Measurements from ENCODE around the gene HSD17B10. TPM values are rescaled to one million over a fixed set of nuclear protein-coding genes. Genes with fewer than 3 reads are reported as not detected.

Gene HSD17B10
- total and polyA plus RNA-seq, 2 donors = 51.7 to 92.6 TPM

DNA sequence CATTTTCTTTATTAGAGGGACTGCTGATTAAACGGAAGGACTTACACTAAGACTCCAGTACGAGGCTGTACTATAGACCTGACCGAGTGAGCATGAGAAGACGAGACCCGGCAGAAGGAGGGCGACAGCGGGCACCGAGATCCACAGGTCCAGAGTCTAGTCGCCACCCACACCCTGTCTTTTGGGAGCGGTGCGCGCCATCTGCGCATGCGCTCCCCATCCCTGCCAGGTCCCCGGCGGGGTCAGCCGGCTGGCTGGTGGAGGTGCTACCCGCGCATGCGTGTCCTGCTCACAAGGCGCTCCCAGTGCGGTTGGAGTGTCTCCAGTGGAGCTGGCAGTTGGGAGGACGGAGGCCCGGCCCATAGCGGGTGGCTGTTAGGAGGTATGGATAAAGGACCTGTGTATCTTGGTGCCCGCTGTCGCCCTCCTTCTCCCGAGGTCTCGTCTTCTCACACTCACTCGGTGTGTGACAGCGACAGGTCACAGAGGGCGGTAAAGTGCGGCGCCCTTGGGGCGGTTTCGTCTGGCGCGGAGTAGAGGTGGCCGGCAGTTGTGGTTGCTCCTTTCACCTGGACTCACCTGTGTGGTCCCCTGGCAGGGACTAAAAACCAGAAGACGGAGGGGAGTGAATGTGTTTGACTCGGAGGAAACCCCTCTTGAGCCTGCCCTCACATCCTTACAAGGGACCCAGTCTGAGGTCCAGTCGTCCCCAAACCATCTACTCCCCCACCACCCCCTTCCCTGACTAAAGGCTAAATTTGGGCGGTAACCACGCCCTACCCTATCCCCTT lies 7.6 kb upstream of the HSD17B10 start:
- DNase-seq (ENCODE audit: low read depth in 6 of 9, low spot score in 9 of 9) = peak in 5 of 9 donors; percentile 31 to 62 (median 47)
- Histone ChIP-seq H3K36me3 (ENCODE audit: control insufficient read depth in 2 of 2, insufficient read depth in 2 of 2, low read length in 1 of 2) (no peaks in the 10 kb centered on the region), H3K27ac (ENCODE audit: low read depth in 1 of 2, low read length in 1 of 2) (no peak overlapping the region), H3K4me1 (ENCODE audit: control insufficient read depth in 2 of 2, insufficient read depth in 2 of 2, low read length in 2 of 2) (peaks cover 3 to 15% of the 10 kb centered on the region in 2 donors), H3K9me3 (ENCODE audit: control insufficient read depth in 2 of 2, insufficient read depth in 1 of 2, low read length in 1 of 2) (no peaks in the 10 kb centered on the region), H3K4me3 (ENCODE audit: low read length in 2 of 2) (peak overlapping the region; percentile 38 to 49), H3K27me3 (ENCODE audit: control insufficient read depth in 2 of 2, insufficient read depth in 1 of 2, low read length in 1 of 2) (peaks cover 4 to 49% of the 10 kb centered on the region in 2 donors)
- 3% methylated on average over 44 of the region's 44 CpGs for WGBS

DNA sequence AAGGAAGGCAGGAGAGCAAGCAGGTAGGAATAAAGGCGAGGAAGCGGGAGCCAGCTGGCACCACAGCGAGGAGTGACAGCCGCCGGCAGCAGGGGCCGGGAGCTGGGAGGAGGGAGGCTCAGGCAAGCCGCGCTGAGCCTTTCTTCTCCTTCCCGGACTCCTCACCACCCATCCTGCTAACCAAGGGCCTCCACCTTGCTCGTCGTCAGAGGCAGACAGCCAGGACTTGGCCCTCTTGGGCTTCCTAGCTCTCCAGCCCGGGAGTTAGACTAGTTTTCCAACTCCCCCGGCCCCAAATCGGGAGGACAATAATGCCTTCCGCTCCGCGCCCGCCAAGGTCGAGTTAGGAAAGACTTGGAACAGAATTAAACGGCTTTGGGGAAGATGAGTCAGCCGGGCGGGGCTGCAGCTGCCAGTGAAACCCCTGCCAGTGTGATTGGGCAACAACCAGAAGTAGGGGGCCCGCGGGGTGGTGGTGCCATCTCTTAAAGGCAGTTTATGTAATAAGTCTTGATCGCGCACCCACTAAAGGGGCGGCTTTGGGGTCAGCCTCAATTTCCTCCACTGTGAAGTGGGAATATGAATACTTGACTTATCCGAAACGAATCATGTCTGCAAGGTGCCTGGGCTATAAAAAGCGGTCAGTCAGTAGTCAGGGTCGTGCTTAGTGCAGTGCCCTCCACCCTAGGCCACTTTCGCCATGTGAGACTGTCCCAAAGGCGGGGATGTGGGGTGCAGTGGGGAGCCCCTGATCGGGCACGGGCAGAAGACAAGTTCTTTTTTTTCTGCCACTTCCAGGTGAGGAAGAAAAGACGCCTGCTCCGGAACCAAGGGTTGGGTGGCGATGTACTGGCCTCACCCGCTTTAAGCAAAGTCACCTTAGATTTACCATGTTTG lies 6.7 kb upstream of the HSD17B10 start:
- Histone ChIP-seq H3K9me3 (ENCODE audit: control insufficient read depth in 2 of 2, insufficient read depth in 1 of 2, low read length in 1 of 2) (no peaks in the 10 kb centered on the region), H3K27ac (ENCODE audit: low read depth in 1 of 2, low read length in 1 of 2) (peak overlapping the region in 1 of 2 donors; percentile 18)

GRCh38 chrX:53440101-53440500 lies 5.9 kb upstream of the HSD17B10 start:
- DNase-seq (ENCODE audit: low read depth in 6 of 9, low spot score in 9 of 9) = no peak
- Histone ChIP-seq H3K4me1 (ENCODE audit: control insufficient read depth in 2 of 2, insufficient read depth in 2 of 2, low read length in 2 of 2) (peaks cover 3 to 15% of the 10 kb centered on the region in 2 donors), H3K9me3 (ENCODE audit: control insufficient read depth in 2 of 2, insufficient read depth in 1 of 2, low read length in 1 of 2) (no peaks in the 10 kb centered on the region), H3K27me3 (ENCODE audit: control insufficient read depth in 2 of 2, insufficient read depth in 1 of 2, low read length in 1 of 2) (peaks cover 4 to 55% of the 10 kb centered on the region in 2 donors), H3K27ac (ENCODE audit: low read depth in 1 of 2, low read length in 1 of 2) (no peak overlapping the region), H3K4me3 (ENCODE audit: low read length in 2 of 2) (no peak overlapping the region), H3K36me3 (ENCODE audit: control insufficient read depth in 2 of 2, insufficient read depth in 2 of 2, low read length in 1 of 2) (no peaks in the 10 kb centered on the region)
- WGBS = 86% methylated on average over 5 of the region's 5 CpGs

More for the DNA sequence above, 6.7 kb upstream of the HSD17B10 start:
- WGBS = 17% methylated on average over 38 of the region's 39 CpGs
- Histone ChIP-seq H3K36me3 (ENCODE audit: control insufficient read depth in 2 of 2, insufficient read depth in 2 of 2, low read length in 1 of 2) (no peaks in the 10 kb centered on the region), H3K4me1 (ENCODE audit: control insufficient read depth in 2 of 2, insufficient read depth in 2 of 2, low read length in 2 of 2) (peaks cover 3 to 15% of the 10 kb centered on the region in 2 donors), H3K27me3 (ENCODE audit: control insufficient read depth in 2 of 2, insufficient read depth in 1 of 2, low read length in 1 of 2) (peaks cover 4 to 55% of the 10 kb centered on the region in 2 donors), H3K4me3 (ENCODE audit: low read length in 2 of 2) (peak overlapping the region; percentile 38 to 49)
- no peak for DNase-seq (ENCODE audit: low read depth in 6 of 9, low spot score in 9 of 9)

DNA sequence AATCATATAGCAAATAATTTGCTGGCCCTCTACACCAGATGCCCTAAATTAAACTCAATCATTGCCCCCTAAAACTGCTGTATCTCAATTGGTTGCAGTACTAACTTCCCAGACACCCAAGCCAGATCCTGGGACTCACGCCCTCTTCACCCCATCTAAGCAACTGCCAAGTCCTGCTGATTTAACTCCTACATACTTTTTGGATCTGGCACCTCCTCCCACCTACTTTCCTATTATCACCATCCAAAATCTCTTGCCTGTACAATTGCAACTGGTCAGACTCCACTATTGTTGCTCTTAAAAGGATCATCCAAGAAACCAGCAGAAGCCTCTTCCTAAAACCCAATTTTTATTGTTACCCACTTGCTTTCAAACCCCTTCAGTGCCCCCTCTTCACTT lies 4.7 kb upstream of the HSD17B10 start:
- Histone ChIP-seq H3K4me3 (ENCODE audit: low read length in 2 of 2) (no peak overlapping the region), H3K27me3 (ENCODE audit: control insufficient read depth in 2 of 2, insufficient read depth in 1 of 2, low read length in 1 of 2) (peaks cover 4 to 61% of the 10 kb centered on the region in 2 donors), H3K27ac (ENCODE audit: low read depth in 1 of 2, low read length in 1 of 2) (no peak overlapping the region), H3K4me1 (ENCODE audit: control insufficient read depth in 2 of 2, insufficient read depth in 2 of 2, low read length in 2 of 2) (peaks cover 3 to 20% of the 10 kb centered on the region in 2 donors), H3K9me3 (ENCODE audit: control insufficient read depth in 2 of 2, insufficient read depth in 1 of 2, low read length in 1 of 2) (no peaks in the 10 kb centered on the region), H3K36me3 (ENCODE audit: control insufficient read depth in 2 of 2, insufficient read depth in 2 of 2, low read length in 1 of 2) (no peaks in the 10 kb centered on the region)
- no peak for DNase-seq (ENCODE audit: low read depth in 6 of 9, low spot score in 9 of 9)
- 90% methylated on average over 1 of the region's 1 CpG for WGBS

- H3K4me1 ChIP-seq (ENCODE audit: control insufficient read depth in 2 of 2, insufficient read depth in 2 of 2, low read length in 2 of 2) = peaks cover 3 to 25% of the 10 kb centered on the region in 2 donors
- peaks cover 4 to 65% of the 10 kb centered on the region in 2 donors for H3K27me3 ChIP-seq (ENCODE audit: control insufficient read depth in 2 of 2, insufficient read depth in 1 of 2, low read length in 1 of 2)
- no peak overlapping the region for H3K4me3 ChIP-seq (ENCODE audit: low read length in 2 of 2)
- no peak for DNase-seq (ENCODE audit: low read depth in 6 of 9, low spot score in 9 of 9)
- 82% methylated on average over 5 of the region's 5 CpGs for WGBS
- no peaks in the 10 kb centered on the region for H3K9me3 ChIP-seq (ENCODE audit: control insufficient read depth in 2 of 2, insufficient read depth in 1 of 2, low read length in 1 of 2)
- H3K27ac ChIP-seq (ENCODE audit: low read depth in 1 of 2, low read length in 1 of 2) = no peak overlapping the region
- H3K36me3 ChIP-seq (ENCODE audit: control insufficient read depth in 2 of 2, insufficient read depth in 2 of 2, low read length in 1 of 2) = no peaks in the 10 kb centered on the region
These were observed 4.1 kb upstream of the HSD17B10 start for GRCh38 chrX:53438174-53438831.

DNA sequence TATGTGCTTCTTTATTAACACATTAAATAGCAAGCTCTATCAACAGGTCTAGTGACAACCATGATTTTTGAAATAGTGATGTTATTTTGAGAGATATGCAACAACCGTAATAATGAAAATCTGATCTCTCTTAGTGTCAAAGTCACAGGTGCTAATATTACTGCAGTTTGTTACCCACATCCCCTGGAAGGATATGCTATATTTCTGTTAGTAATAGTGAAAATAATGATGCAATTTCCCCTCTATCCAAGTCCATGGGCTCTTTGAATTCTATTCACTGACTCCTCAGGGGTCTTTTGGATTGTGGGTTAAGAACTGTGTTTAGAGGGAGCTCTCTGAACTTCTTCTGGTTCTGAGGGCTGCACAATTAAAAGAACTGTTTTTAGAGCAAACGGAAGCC lies 3.0 kb upstream of the HSD17B10 start:
- no peaks in the 10 kb centered on the region for H3K36me3 ChIP-seq (ENCODE audit: control insufficient read depth in 2 of 2, insufficient read depth in 2 of 2, low read length in 1 of 2)
- WGBS = 91% methylated on average over 2 of the region's 2 CpGs
- H3K27me3 ChIP-seq (ENCODE audit: control insufficient read depth in 2 of 2, insufficient read depth in 1 of 2, low read length in 1 of 2) = peaks cover 4 to 63% of the 10 kb centered on the region in 2 donors
- H3K9me3 ChIP-seq (ENCODE audit: control insufficient read depth in 2 of 2, insufficient read depth in 1 of 2, low read length in 1 of 2) = no peaks in the 10 kb centered on the region
- no peak for DNase-seq (ENCODE audit: low read depth in 6 of 9, low spot score in 9 of 9)
- no peak overlapping the region for H3K4me3 ChIP-seq (ENCODE audit: low read length in 2 of 2)
- no peak overlapping the region for H3K27ac ChIP-seq (ENCODE audit: low read depth in 1 of 2, low read length in 1 of 2)
- peaks cover 2 to 25% of the 10 kb centered on the region in 2 donors for H3K4me1 ChIP-seq (ENCODE audit: control insufficient read depth in 2 of 2, insufficient read depth in 2 of 2, low read length in 2 of 2)

- WGBS = 13% methylated on average over 4 of the region's 4 CpGs
- DNase-seq (ENCODE audit: low read depth in 6 of 9, low spot score in 9 of 9) = peak in 5 of 9 donors; percentile 30 to 78 (median 44)
These were observed 1.8 kb upstream of the HSD17B10 start for GRCh38 chrX:53435997-53436396.

DNA sequence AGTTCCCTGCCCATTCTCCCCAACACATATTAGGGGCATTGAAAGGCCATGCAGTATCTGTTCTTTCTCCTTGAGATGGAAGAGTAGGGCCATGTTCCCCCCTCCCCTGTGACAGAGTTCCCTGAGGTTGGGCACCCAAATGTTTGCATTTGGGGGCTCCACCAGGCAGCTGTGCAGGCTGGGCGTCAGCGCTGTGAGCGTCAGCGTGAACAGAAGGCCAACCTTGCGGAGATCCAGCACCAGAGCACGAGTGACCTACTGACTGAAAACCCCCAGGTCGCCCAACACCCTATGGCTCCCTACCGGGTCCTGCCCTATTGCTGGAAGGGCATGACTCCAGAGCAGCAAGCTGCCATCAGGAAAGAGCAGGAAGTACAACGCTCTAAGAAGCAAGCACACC lies 3.9 kb downstream of the HSD17B10 start:
- Histone ChIP-seq H3K9me3 (ENCODE audit: control insufficient read depth in 2 of 2, insufficient read depth in 1 of 2, low read length in 1 of 2) (no peaks in the 10 kb centered on the region), H3K4me3 (ENCODE audit: low read length in 2 of 2) (no peak overlapping the region), H3K36me3 (ENCODE audit: control insufficient read depth in 2 of 2, insufficient read depth in 2 of 2, low read length in 1 of 2) (peaks cover 6 to 14% of the 10 kb centered on the region in 2 donors), H3K27ac (ENCODE audit: low read depth in 1 of 2, low read length in 1 of 2) (no peak overlapping the region), H3K27me3 (ENCODE audit: control insufficient read depth in 2 of 2, insufficient read depth in 1 of 2, low read length in 1 of 2) (peaks cover 0 to 10% of the 10 kb centered on the region in 2 donors), H3K4me1 (ENCODE audit: control insufficient read depth in 2 of 2, insufficient read depth in 2 of 2, low read length in 2 of 2) (peaks cover 0 to 10% of the 10 kb centered on the region in 2 donors)
- 96% methylated on average over 9 of the region's 9 CpGs for WGBS
- no peak for DNase-seq (ENCODE audit: low read depth in 6 of 9, low spot score in 9 of 9)

More at GRCh38 chrX:53435997-53436396, 1.8 kb upstream of the HSD17B10 start:
- Histone ChIP-seq H3K36me3 (ENCODE audit: control insufficient read depth in 2 of 2, insufficient read depth in 2 of 2, low read length in 1 of 2) (peaks cover 6 to 8% of the 10 kb centered on the region in 2 donors), H3K4me1 (ENCODE audit: control insufficient read depth in 2 of 2, insufficient read depth in 2 of 2, low read length in 2 of 2) (peaks cover 0 to 15% of the 10 kb centered on the region in 2 donors), H3K9me3 (ENCODE audit: control insufficient read depth in 2 of 2, insufficient read depth in 1 of 2, low read length in 1 of 2) (no peaks in the 10 kb centered on the region), H3K27me3 (ENCODE audit: control insufficient read depth in 2 of 2, insufficient read depth in 1 of 2, low read length in 1 of 2) (peaks cover 4 to 51% of the 10 kb centered on the region in 2 donors), H3K27ac (ENCODE audit: low read depth in 1 of 2, low read length in 1 of 2) (no peak overlapping the region), H3K4me3 (ENCODE audit: low read length in 2 of 2) (no peak overlapping the region)

Data from thymus (tissue), 11 donors.